ENCODE results near the gene ANOS1.

DNA sequence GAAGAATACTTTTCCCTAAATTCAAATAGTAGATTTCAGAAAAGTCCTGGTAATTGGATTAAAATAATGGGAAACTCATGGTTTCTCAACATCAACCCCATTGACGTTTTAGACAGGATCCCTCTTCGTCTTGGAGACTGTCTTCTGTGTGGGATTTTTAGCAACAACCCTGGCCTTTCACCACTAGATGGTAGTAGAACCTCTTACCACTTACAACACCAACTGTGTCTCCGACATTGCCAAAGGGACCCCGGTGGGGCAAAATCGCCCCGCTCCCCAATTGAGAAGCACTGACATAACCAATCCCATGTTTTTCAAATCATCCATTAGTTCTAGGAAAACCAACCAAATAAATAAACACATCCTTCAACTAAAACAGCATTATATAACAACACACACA, 16.9 kb upstream of the ANOS1 start:
- TF ChIP-seq RAD21 (IDR thresholded peaks at IDR 0.05; ENCODE audit: low read length): peak; percentile 57
- TF ChIP-seq FOXM1 (IDR thresholded peaks at IDR 0.05; ENCODE audit: low read depth): no peak
- TF ChIP-seq MAX (IDR thresholded peaks at IDR 0.05; ENCODE audit: low read depth): no peak
- TF ChIP-seq GABPA (IDR thresholded peaks at IDR 0.05; ENCODE audit: low read depth): no peak
- peak; percentile 66 for TF ChIP-seq CTCF (IDR thresholded peaks at IDR 0.05)
- TF ChIP-seq EZH2phosphoT487 (IDR thresholded peaks at IDR 0.05; ENCODE audit: borderline replicate concordance, low read depth): no peak
- TF ChIP-seq, protein P1, sequence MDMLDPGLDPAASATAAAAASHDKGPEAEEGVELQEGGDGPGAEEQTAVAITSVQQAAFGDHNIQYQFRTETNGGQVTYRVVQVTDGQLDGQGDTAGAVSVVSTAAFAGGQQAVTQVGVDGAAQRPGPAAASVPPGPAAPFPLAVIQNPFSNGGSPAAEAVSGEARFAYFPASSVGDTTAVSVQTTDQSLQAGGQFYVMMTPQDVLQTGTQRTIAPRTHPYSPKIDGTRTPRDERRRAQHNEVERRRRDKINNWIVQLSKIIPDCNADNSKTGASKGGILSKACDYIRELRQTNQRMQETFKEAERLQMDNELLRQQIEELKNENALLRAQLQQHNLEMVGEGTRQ (IDR thresholded peaks at IDR 0.05; ENCODE audit: borderline replicate concordance, low read depth, low read length): no peak
- TF ChIP-seq NFIC (IDR thresholded peaks at IDR 0.05; ENCODE audit: borderline replicate concordance): no peak
- TF ChIP-seq TAF1 (IDR thresholded peaks at IDR 0.05; ENCODE audit: borderline replicate concordance, low read depth, low read length): no peak
- TF ChIP-seq SIN3A (IDR thresholded peaks at IDR 0.05; ENCODE audit: borderline replicate concordance, low read depth, low read length): no peak
- no peak for TF ChIP-seq TEAD4 (IDR thresholded peaks at IDR 0.05; ENCODE audit: borderline replicate concordance, insufficient read depth)
- TF ChIP-seq PBX3 (IDR thresholded peaks at IDR 0.05): no peak
